HG03139 (cell line): Measurements from ENCODE around the gene PLEKHH2.
"Not testable (repeated sequence)": the region's sequence is repeated elsewhere in the genome, so short reads cannot be mapped to it uniquely, and the experiment has no call there.

Experiments used
- ATAC-seq: cut with Tn5 transposase; IDR thresholded peaks from one replicate; pipeline ENCODE4 v1.9.1; 2021; ENCODE audit not compliant: unreplicated experiment

The PLEKHH2 gene

DNA sequence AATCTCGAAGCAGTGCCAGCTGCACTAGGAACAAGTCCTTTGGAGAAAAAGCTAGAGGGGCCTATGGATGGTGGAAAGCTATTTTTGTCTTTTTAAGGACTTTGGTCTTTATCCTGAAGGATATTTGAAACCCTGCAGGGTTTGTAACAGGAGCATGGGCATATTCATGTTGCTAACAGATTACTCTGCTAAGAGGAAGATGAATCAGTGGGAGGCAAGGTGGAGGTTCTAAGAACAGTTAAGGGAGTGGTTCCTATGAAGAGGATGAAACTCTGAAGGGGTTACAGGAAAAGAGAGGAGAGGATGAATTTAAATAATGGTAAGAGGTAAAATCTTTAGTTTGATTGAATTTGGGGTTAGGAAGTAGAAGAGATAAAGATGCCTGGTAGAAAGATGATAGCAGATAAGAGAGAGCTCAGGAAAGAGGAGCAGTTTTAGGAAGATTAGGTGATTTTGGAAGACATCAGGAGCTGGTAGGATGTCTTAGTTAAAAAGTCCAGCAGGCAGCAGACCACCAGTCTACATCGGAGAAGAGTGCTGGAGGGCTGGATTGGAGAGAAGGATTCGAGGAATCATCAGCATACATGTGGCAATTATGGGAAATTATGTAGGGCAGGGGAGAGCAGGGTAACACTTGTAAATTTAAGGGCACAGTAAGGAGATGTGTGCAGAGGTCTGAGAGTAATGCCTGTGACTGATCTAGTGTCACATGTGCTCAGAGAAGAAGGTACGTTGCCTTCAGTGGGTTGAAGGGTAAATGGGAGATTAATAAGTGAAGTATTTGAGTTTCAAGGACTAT, 78.4 kb downstream of the PLEKHH2 start:
- no peak for ATAC-seq

DNA sequence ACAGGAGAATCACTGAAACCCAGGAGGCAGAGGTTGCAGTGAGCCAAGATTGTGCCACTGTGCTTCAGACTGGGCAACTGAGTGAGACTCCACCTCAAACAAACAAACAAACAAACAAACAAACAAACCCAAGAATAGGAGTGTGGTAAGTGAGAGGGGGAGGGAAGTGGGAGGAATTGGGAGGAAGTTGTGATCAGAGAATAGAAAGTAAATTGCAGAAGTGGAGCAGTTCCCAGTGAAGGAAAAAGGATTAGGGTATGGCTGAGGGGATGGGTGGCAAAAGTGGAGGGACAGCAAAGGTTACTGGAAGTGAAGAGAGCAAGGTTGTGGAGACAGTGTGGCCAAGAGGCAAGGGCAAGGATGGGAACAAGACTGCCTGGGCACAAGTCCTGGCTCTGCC, 80.3 kb downstream of the PLEKHH2 start:
- ATAC-seq: no peak

DNA sequence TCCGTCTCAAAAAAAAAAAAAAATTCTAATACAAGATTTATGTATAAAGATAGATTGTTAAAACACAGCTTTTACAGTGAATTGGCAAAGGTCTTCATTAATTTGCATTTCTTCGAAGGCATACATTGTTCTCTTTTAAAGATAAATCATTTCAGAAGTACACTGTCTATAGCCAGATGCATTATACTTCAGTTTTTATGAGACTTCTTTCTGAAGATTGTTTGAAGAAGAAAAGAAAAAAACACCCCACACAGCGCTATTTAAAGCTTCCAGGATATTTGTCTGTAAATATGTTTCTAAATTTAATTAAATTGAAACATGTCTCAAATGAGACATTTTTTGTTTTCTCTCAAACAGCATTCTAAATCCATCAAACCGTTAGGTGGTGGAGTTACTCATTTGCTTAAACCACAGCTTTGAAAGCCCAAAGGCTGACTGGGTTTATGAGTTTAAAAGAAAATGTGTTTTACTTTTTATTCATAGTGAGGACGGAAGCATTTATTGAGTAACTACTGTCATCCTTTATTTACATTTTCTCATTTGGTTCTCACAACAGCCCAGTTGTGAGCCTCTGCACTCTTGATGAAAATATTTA, 81.6 kb downstream of the PLEKHH2 start:
- ATAC-seq: no peak

DNA sequence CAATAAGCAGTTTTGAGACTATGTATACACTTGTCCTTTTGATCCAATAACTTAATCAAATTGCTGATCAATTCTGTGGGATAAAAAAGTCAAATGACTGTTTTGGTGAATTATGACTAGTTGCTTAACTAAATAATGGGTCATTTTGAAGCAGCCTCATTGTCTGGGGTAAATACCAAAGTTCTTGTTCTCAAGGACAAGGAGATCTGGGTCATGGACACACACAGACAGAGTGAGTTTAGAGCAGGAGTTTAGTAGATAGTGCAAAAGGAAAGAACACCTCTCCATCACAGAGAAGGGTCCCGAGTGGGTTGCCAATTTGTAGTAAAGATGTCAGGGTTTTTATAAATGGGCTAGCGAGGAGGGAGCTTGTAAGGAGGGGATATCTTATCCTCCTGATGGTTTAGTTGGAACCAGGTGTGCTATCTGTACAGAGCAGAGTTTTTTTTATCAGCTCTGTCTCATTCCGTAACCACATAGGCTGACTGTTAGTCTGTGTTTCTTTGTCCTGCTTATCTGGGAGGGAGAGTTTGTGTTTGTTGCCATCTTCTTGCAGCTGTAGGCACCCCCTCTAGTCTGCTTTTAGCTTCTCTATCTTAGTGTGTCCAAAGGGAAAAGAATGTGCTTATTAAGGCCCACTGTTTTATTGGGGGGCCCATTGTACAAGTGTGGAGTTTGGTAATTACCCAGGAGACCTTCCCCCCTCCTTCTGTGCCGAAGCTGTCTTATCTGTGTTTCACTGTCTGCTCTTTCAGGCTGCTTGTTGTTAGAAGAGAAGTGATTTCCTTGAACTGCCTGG, 87.9 kb downstream of the PLEKHH2 start:
- ATAC-seq: no peak

DNA sequence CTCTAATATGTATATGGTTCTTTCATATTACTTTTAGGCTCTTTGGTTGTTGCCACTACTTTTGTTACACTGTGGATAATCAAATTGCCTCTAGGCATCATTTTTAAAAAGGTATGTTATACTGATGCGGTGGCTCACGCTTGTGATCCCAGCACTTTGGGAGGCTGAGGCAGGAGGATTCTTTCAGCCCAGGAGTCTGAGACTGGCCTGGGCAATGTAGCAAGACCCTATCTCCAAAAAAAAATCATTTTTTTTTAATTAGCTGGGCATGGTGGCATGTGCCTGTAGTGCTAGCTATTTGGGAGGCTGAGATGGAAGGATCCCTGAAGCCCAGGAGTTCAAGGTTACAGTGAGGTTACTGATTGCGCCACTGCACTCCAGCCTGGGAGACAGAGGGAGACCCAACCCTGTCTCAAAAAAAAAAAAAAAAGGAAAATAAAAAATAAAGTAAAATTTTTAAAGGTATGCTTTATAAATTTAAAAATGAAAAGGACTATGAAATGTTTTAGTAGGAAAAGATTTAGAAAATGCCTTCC, 88.7 kb downstream of the PLEKHH2 start:
- no peak for ATAC-seq

DNA sequence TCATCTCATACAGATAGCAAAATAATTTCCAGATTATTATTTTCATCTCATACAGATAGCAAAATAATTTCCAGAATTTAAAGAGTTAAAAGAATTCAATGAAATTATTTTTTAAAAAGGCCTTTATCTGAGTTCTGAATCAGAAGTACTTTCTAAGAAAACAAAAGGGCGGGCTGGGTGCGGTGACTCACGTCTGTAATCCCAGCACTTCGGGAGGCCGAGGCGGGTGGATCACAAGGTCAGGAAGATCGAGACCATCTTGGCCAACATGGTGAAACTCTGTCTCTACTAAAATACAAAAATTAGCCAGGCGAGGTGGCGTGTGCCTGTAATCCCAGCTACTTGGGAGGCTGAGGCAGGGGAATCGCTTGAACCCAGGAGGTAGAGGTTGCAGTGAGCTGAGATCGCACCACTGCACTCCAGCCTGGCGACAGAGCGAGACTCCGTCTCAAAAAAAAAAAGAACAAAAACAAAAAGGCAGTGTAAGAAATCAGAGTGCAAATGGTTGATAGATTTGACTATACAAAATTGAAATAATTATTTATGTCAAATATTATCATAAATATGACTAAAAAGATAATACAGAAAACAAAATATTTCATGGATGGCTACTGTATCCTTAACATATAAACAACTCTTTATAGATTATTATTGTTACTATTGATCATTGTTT, 90.0 kb downstream of the PLEKHH2 start:
- not testable (repeated sequence) for ATAC-seq

DNA sequence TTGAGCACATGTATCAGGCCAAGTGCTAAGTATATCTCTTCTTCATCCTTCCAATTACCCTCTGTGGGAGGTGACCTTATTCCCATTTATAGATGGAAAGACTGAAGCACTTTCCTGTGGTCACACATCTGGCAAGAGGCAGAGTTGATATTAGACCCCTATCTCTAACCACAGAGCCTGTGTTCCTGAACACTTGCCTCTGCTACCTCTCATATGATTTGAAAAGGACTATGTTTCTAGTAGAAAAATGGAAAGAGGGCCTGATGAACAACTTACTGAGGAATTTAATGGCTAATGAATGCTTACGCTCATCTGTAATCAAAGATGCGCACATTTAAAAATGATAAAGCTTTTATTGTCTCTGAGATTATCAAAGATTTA, 90.6 kb downstream of the PLEKHH2 start:
- ATAC-seq: no peak

DNA sequence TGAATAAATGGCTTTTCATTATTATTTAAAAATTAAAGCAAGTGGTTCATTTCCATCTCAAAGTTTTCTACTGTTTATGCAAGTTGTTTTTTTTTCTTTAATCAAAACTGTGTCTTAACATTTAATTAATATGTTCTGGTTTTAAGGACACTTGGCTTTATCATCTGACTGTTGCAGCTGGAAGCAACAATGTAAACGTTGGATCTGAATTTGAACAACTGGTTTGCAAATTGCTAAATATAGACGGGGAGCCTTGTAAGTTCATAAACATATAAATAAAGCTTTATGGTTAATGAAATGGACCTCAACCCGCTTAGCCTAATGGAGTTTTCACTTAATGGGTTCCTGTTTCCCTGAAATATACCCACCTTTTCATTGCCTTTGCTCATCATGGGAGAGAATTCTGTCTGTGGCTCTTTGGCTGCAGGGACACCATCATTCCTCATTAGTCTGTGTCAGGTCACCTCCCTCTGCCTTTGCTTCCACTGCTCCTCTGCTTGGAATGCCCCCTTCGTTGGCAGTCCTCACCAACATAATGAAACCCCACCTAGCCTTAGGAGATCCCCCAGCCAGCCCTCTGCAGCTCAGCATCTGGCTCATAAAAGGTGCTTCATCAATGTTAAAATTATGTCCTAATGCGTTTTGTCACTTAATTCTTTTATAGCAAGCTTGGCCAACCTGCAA, 92.6 kb downstream of the PLEKHH2 start:
- no peak for ATAC-seq

DNA sequence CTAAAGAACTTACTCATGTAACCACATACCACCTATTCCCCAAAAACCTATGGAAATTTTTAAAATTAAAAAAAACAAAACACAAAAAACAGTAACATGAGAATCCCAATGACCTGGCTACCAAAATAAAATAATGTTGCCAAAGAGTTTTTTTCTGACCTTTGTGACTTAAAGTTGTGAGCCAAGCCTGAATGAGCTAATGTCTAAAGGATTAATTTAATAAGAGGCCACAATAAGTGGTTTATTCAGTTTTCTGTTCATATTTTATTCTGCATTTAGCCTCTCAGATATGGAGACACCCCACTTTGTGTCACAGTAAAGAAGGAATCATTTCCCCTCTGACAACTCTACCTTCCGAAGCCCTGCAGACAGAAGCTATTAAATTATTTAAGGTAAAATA, 94.2 kb downstream of the PLEKHH2 start:
- ATAC-seq: no peak

DNA sequence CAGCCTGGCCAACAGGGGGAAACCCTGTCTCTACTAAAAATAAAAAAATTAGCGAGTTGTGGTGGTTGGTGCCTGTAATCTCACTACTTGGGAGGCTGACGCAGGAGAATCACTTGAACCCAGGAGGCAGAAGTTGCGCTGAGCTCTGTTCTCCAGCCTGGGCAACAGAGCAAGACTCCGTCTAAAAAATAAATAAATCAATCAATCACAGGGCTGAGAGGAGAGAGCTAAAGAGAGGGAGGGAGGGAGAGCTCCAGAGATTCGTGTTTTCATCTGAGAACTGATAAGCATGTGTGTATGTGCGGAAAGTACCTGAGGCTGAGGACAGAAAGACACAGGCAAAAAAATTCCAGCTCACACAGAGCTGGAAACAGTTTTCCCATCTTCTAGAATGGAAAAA, 99.6 kb downstream of the PLEKHH2 start:
- no peak for ATAC-seq

DNA sequence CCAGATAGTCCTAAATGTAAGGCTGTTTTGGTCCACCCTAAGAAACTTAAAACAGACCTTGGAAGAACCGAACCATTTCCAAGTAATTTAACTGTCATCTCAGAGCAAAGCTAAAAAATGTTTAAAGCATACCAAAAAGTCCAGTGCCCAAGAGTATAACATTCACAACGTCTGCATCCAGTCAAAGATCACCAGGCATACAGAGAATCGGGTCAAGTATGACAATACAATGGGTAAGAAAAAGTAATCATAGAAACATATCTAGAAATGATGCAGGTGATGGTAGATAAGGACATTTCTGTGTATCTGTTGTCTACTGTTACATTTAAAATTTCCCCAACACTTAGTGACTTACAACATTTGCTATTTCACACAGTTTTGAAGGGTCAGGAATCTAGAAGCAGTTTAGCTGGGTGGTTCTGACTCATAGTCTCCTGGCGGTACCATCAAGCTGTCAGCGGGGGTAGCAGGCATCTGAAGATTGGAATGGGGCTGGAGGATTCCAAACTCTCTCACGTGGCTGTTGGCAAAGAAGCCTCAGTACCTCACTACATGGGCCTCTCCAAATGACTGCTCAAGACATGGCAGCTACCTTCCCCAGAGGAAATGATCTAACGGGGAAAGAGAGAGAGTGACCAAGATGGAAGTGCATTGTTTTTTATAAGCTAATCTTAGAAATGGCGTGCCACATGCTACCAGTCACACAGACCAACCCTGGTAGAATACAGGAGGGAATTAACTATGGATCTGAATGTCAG, 100.2 kb downstream of the PLEKHH2 start:
- ATAC-seq: no peak

DNA sequence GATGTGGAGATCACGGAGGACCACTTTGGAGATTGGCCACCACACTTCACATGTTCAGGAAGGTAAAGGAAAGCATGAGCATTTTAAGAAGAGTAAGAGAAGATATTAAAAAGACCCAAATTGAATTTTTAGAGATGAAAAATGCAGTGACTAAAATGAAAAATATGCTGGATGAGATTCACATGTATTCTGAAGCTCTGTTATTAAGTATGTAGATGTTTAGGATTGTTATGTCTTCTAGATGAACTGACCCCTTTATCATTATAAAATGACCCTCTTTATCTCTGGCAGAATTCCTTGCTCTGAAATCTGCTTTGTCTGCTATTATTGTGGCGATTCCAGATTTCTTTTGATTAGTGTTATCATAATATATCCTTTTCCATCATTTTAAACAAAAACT, 100.8 kb downstream of the PLEKHH2 start:
- ATAC-seq: no peak

DNA sequence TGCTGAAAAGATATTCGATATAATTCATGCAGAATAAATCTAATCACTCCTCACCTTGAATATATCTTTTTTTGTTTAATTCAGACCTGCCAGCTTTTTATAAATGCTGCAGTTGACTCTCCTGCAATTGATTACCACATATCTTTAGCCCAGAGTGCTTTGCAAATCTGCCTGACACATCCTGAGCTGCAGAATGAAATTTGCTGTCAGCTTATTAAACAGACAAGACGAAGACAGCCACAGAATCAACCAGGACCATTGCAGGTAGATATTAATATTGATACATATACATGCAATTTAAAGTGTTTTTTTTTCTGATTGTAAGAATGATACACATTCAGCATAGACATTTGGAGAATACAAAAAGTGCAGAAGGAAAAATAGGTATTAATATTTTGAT, 101.2 kb downstream of the PLEKHH2 start:
- ATAC-seq: no peak

DNA sequence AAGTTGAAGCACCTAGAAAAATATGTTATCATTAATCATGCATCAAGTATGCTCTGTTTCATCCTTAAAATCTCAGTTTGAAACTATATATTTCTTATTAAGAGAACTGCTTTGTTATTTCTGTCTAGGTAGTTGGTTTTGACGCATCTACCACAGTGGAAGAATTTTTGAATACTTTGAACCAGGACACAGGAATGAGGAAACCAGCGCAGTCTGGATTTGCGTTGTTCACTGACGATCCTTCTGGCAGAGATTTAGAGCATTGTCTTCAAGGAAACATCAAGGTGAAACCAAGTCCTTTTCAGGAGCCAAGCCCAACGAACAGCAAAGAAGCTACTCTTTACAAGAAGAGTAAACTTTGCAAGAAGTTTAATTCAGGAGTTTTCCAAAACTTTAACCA, 106.6 kb downstream of the PLEKHH2 start:
- ATAC-seq: no peak

DNA sequence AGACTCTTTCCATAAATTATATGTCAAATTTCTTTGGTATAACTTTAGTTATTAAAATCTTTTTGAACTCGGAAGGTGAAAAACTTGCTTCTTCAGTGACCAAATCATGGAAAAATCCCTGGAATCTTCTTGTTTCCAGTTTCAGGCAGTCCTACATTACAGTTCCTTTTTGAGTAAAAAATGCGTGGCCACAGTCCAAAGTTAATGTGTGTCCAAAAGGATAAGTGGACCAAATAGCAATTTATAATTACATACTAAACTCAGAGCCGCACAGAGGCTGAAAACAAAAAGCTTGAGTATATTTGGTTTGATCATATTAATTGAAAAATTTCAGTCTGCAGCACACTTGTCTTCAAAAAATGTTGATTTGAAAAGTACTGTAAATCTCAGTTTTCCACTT, 108.4 kb downstream of the PLEKHH2 start:
- no peak for ATAC-seq

DNA sequence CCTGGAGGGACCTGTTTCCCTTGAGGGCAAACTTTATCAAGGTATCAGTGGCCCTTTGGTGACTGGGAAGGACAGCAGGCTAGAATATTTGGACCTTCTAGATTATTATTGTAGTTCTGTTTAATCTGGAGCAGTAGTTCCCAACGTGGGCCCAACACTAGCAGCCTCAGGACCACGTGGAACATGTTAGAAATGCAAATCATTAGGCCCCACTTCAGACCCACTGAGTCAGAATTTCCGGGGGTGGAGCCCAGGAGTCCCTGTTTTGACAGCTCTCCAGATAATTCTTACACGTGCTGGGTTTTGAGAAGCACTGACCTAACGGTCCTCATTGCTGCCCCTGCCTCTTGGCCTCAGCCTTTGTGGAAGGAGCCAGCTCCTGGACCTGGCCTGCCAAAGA, 111.3 kb downstream of the PLEKHH2 start:
- ATAC-seq: no peak

DNA sequence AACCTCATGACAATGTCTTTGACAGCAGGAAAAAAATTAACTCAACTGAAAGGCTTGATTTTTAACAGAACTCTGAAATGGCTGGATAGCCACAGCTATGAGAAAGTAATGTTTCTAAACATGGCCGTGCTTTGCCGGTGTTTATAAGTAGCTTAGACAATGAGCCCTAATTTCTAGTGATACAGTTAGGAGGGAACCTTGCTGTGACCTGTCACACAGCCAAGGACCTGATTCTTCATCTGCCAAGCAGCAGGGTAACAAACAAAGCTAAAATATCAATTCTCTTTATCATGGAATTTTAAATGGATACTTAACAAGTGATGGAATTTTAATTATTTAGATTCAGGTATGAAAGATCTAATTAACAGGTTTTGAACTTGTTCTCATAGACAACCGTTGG, 112.5 kb downstream of the PLEKHH2 start:
- ATAC-seq: no peak

DNA sequence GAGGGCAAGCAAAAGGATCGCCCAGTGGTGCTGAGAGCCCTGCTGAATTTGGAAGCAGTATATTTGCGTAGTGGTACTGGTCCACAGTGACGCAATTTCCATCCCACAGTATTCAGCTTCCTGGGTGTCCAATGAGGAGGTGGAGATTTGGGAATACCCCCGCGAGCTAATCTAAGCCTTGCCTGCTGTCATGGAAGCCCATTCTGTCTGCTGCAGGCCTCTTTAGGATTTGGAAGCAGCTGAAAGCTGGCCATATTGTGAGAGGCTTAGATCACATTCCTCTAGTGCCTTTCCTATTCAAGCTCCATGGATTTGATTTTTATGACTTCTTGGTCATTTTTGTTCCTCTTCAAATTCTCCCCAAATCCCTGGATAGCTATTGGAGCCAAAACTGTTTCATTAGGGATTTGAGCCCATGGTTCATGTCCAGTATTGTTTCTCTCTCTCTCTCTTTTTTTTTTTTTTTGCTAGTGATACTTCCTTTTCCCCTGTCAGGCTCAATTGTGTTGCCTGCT, 114.5 kb downstream of the PLEKHH2 start:
- ATAC-seq: no peak

DNA sequence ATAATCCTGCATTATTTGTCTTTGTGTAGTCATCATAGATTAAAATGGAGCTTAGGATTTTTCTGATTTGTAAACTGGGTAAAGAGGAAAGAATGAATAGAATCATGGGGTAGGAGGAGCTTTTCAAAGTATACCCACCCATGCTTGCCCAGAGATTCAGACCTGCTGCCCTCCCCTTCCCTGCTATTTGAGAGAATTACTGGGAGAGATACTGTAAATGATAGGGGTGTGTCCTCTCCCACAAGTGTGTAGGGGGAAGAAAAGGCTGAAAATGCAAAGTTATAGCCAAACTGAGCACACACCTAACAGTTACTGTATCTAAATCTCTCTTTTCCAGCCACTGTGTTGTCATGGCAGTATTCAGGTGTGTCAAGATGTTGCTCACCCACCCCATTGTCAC, 115.2 kb downstream of the PLEKHH2 start:
- ATAC-seq: no peak

DNA sequence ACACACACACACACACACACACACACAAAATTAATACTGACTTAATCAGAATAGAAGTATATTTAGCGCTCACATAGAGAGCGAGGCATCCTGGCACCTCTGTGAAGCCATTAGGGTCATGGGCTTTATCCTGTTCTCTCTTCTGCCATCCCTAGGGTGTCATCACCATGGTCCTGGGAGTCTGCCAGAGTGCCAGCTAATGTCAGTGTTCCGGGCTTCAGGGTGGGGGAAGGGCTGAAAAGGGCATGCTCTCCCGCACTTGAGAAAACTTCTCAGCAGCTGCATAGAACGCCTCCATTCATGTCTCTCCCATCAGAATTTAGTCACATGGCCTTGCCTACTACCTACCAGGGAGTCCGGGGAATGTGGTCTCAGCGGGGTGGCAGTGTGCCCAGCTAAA, 117.1 kb downstream of the PLEKHH2 start:
- ATAC-seq: no peak
